HG02840 (cell line): ENCODE data around the gene ADAMTS17.

Experiments used
- ATAC-seq: cut with Tn5 transposase; IDR thresholded peaks from one replicate; pipeline ENCODE4 v1.9.1; 2021; ENCODE audit warnings: mild to moderate bottlenecking, moderate library complexity, moderate number of reproducible peaks; ENCODE audit not compliant: unreplicated experiment, low FRiP score

Gene ADAMTS17

GRCh38 chr15:100005715-100006114, 336.1 kb downstream of the ADAMTS17 start:
- no peak for ATAC-seq

GRCh38 chr15:100005013-100005412, 336.8 kb downstream of the ADAMTS17 start:
- no peak for ATAC-seq

- no peak for ATAC-seq
Observed at GRCh38 chr15:100002787-100003536, 338.8 kb downstream of the ADAMTS17 start.

GRCh38 chr15:100002086-100002620, 339.6 kb downstream of the ADAMTS17 start:
- ATAC-seq, result no peak

- ATAC-seq, result no peak
Observed at GRCh38 chr15:100001405-100001804, 340.4 kb downstream of the ADAMTS17 start.

- ATAC-seq, result no peak
Observed at GRCh38 chr15:99999282-100000070, 342.3 kb downstream of the ADAMTS17 start.

- ATAC-seq, result no peak
Observed at GRCh38 chr15:99998661-99999101, 343.1 kb downstream of the ADAMTS17 start.

GRCh38 chr15:99997112-99997651, 344.6 kb downstream of the ADAMTS17 start:
- no peak for ATAC-seq

- ATAC-seq, result no peak
Observed at GRCh38 chr15:99996660-99997059, 345.1 kb downstream of the ADAMTS17 start.

GRCh38 chr15:99995543-99995942, 346.2 kb downstream of the ADAMTS17 start:
- ATAC-seq, result no peak

GRCh38 chr15:99994849-99995248, 346.9 kb downstream of the ADAMTS17 start:
- no peak for ATAC-seq

- no peak for ATAC-seq
Observed at GRCh38 chr15:99993681-99994131, 348.1 kb downstream of the ADAMTS17 start.

GRCh38 chr15:99993262-99993661, 348.5 kb downstream of the ADAMTS17 start:
- no peak for ATAC-seq

- ATAC-seq, result no peak
Observed at GRCh38 chr15:99992611-99993231, 349.1 kb downstream of the ADAMTS17 start.

GRCh38 chr15:99989095-99989494, 352.7 kb downstream of the ADAMTS17 start:
- ATAC-seq, result no peak

- ATAC-seq, result no peak
Observed at GRCh38 chr15:99987701-99988100, 354.1 kb downstream of the ADAMTS17 start.

- no peak for ATAC-seq
Observed at GRCh38 chr15:99987119-99987506, 354.7 kb downstream of the ADAMTS17 start.

GRCh38 chr15:99986297-99987118, 355.3 kb downstream of the ADAMTS17 start:
- no peak for ATAC-seq

- no peak for ATAC-seq
Observed at GRCh38 chr15:99985878-99986277, 355.9 kb downstream of the ADAMTS17 start.
